Ishikawa (cell line): ENCODE results near the gene PLEKHG1.

Source experiments
- CEBPB ChIP-seq: IDR thresholded peaks from 2 replicates; pipeline ENCODE4 v1.6.1; 2012
- CREB1 ChIP-seq: IDR thresholded peaks from 2 replicates; pipeline ENCODE4 v1.6.1; 2012; ENCODE audit warnings: low read depth
- EGR1 ChIP-seq: IDR thresholded peaks from 2 replicates; pipeline ENCODE4 v1.6.1; 2012
- EP300 ChIP-seq: IDR thresholded peaks from 2 replicates; pipeline ENCODE4 v1.6.1; 2012; ENCODE audit warnings: borderline replicate concordance
- FOXM1 ChIP-seq: IDR thresholded peaks from 2 replicates; pipeline ENCODE4 v1.6.1; 2012; ENCODE audit warnings: low read depth, borderline replicate concordance
- MAX ChIP-seq: IDR thresholded peaks from 2 replicates; pipeline ENCODE4 v1.6.1; 2012
- NFIC ChIP-seq: IDR thresholded peaks from 2 replicates; pipeline ENCODE4 v1.6.1; 2012
- RAD21 ChIP-seq: IDR thresholded peaks from 2 replicates; pipeline ENCODE4 v1.6.1; 2012; ENCODE audit warnings: low read depth
- REST ChIP-seq: IDR thresholded peaks from 2 replicates; pipeline ENCODE4 v1.6.1; 2012; ENCODE audit warnings: low read depth, mild to moderate bottlenecking
- TAF1 ChIP-seq: IDR thresholded peaks from 2 replicates; pipeline ENCODE4 v1.6.1; 2012; ENCODE audit warnings: low read depth, mild to moderate bottlenecking
- TCF12 ChIP-seq: IDR thresholded peaks from 2 replicates; pipeline ENCODE4 v1.6.1; 2012; ENCODE audit warnings: low read depth
- TEAD4 ChIP-seq: IDR thresholded peaks from 2 replicates; pipeline ENCODE4 v1.6.1; 2012
- USF1 ChIP-seq: IDR thresholded peaks from 2 replicates; pipeline ENCODE4 v1.6.1; 2012
- YY1 ChIP-seq: IDR thresholded peaks from 2 replicates; pipeline ENCODE4 v1.6.1; 2012; ENCODE audit warnings: low read depth
- ZBTB7A ChIP-seq: IDR thresholded peaks from 2 replicates; pipeline ENCODE4 v1.6.1; 2012; ENCODE audit warnings: low read depth

PLEKHG1 gene

GRCh38 chr6:150633486-150633834 lies 33.8 kb downstream of the PLEKHG1 start:
- no peak for TF ChIP-seq NFIC
- TF ChIP-seq RAD21: no peak
- TF ChIP-seq CEBPB: no peak
- no peak for TF ChIP-seq TEAD4
- no peak for TF ChIP-seq MAX
- no peak for TF ChIP-seq REST
- TF ChIP-seq TCF12: no peak

- TF ChIP-seq EP300 (no peak), TCF12 (no peak), CEBPB (no peak), USF1 (no peak), MAX (no peak), EGR1 (no peak), ZBTB7A (no peak), CREB1 (no peak), REST (no peak)
These were observed 34.7 kb downstream of the PLEKHG1 start for GRCh38 chr6:150634176-150634963.

GRCh38 chr6:150634964-150635292 lies 35.2 kb downstream of the PLEKHG1 start:
- TF ChIP-seq ZBTB7A: no peak
- no peak for TF ChIP-seq FOXM1
- TF ChIP-seq RAD21: no peak
- no peak for TF ChIP-seq EGR1
- TF ChIP-seq NFIC: no peak
- TF ChIP-seq TEAD4: no peak
- no peak for TF ChIP-seq TAF1
- TF ChIP-seq TCF12: no peak
- no peak for TF ChIP-seq EP300
- TF ChIP-seq YY1: no peak
- no peak for TF ChIP-seq USF1
- no peak for TF ChIP-seq CEBPB
- TF ChIP-seq REST: no peak
- TF ChIP-seq CREB1: no peak
- no peak for TF ChIP-seq MAX

GRCh38 chr6:150635906-150636514 lies 36.3 kb downstream of the PLEKHG1 start:
- TF ChIP-seq RAD21: no peak
- no peak for TF ChIP-seq MAX
- TF ChIP-seq EGR1: no peak
- TF ChIP-seq CEBPB: no peak
- no peak for TF ChIP-seq YY1
- no peak for TF ChIP-seq ZBTB7A
- no peak for TF ChIP-seq TCF12
- no peak for TF ChIP-seq USF1
- no peak for TF ChIP-seq REST
- TF ChIP-seq TAF1: no peak
- TF ChIP-seq FOXM1: no peak
- TF ChIP-seq EP300: no peak
